GM12874 (cell line): Measurements from ENCODE around the gene RAB28.

Source experiments
- TF ChIP-seq, protein P1 (sequence below): IDR thresholded peaks from 2 replicates; pipeline ENCODE4 v1.5.1; 2011; ENCODE audit warnings: low read depth, mild to moderate bottlenecking, control low read depth, low read length, moderate library complexity; ENCODE audit not compliant: insufficient read depth

Gene RAB28

GRCh38 chr4:13348216-13348615 is 135.9 kb downstream of the RAB28 start:
- TF ChIP-seq, protein P1, sequence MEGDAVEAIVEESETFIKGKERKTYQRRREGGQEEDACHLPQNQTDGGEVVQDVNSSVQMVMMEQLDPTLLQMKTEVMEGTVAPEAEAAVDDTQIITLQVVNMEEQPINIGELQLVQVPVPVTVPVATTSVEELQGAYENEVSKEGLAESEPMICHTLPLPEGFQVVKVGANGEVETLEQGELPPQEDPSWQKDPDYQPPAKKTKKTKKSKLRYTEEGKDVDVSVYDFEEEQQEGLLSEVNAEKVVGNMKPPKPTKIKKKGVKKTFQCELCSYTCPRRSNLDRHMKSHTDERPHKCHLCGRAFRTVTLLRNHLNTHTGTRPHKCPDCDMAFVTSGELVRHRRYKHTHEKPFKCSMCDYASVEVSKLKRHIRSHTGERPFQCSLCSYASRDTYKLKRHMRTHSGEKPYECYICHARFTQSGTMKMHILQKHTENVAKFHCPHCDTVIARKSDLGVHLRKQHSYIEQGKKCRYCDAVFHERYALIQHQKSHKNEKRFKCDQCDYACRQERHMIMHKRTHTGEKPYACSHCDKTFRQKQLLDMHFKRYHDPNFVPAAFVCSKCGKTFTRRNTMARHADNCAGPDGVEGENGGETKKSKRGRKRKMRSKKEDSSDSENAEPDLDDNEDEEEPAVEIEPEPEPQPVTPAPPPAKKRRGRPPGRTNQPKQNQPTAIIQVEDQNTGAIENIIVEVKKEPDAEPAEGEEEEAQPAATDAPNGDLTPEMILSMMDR: no peak

GRCh38 chr4:13347517-13348125 is 136.5 kb downstream of the RAB28 start:
- TF ChIP-seq, protein P1: no peak

- TF ChIP-seq, protein P1: no peak
These were observed 139.9 kb downstream of the RAB28 start for GRCh38 chr4:13344216-13344615.

- TF ChIP-seq, protein P1: no peak
These were observed 143.5 kb downstream of the RAB28 start for GRCh38 chr4:13340672-13341071.

GRCh38 chr4:13331827-13332226 is 152.3 kb downstream of the RAB28 start:
- TF ChIP-seq, protein P1: no peak

DNA sequence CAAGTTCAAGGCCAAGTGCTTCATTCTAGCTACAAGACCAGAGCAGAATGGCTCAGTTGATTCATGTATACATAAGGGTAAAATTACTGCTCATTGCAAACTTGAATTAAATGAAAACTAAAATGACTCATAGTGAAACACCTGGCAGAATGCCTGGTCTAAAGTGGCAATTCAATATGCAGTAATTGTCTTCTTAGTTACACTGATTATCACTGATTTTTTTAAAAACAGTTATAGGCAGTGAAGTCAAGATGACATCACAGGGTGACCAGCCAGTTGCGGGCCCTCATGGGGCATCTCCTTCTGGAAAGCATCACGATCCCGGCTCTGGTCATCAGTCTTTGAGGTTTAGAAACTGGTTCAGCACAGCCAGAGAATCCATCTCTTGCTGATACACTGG is 154.2 kb downstream of the RAB28 start:
- TF ChIP-seq, protein P1: no peak

GRCh38 chr4:13329340-13329850 is 154.7 kb downstream of the RAB28 start:
- TF ChIP-seq, protein P1: no peak
